ENCODE data around the gene C2orf76. TPM values are rescaled to one million over a fixed set of nuclear protein-coding genes. Genes with fewer than 3 reads are reported as not detected.

Gene C2orf76
- total RNA-seq, 1 donor from 2014 or later, result 12.2 TPM

DNA sequence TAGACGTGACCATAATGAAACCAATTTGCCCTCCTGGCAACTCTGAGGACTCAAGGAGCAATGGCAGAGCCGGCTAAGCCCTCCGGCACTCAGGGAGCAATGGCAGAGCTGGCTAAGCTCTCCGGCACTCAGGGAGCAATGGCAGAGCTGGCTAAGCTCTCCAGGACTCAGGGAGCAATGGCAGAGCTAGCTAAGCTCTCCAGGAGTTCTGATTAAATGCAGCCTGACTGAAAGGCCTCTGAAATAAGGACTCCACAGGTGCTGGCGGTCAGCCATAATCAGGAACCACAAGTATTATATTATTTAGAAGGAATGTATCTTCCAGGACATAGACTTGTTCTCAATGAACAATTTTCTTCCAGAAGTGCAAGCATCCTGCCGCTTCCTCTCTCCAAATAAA, 65.2 kb downstream of the C2orf76 start:
- TF ChIP-seq, protein P1, sequence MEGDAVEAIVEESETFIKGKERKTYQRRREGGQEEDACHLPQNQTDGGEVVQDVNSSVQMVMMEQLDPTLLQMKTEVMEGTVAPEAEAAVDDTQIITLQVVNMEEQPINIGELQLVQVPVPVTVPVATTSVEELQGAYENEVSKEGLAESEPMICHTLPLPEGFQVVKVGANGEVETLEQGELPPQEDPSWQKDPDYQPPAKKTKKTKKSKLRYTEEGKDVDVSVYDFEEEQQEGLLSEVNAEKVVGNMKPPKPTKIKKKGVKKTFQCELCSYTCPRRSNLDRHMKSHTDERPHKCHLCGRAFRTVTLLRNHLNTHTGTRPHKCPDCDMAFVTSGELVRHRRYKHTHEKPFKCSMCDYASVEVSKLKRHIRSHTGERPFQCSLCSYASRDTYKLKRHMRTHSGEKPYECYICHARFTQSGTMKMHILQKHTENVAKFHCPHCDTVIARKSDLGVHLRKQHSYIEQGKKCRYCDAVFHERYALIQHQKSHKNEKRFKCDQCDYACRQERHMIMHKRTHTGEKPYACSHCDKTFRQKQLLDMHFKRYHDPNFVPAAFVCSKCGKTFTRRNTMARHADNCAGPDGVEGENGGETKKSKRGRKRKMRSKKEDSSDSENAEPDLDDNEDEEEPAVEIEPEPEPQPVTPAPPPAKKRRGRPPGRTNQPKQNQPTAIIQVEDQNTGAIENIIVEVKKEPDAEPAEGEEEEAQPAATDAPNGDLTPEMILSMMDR (IDR thresholded peaks at IDR 0.05; ENCODE audit: unreplicated experiment), result no peak
- Mint-ChIP-seq H3K27me3 (ENCODE audit: low read depth) (no peaks in the 10 kb centered on the region), H3K27ac (no peak overlapping the region), H3K4me3 (no peak overlapping the region), H3K9me3 (no peaks in the 10 kb centered on the region), H3K36me3 (no peaks in the 10 kb centered on the region), H3K4me1 (no peaks in the 10 kb centered on the region)
- DNase-seq (ENCODE audit: low spot score in 2 of 2, unreplicated experiment in 2 of 2), result no peak

GRCh38 chr2:119295688-119296375, 70.8 kb downstream of the C2orf76 start:
- no peak for DNase-seq (ENCODE audit: low spot score in 2 of 2, unreplicated experiment in 2 of 2)
- H3K36me3 Mint-ChIP-seq, result no peaks in the 10 kb centered on the region
- no peak overlapping the region for H3K27ac Mint-ChIP-seq
- H3K27me3 Mint-ChIP-seq (ENCODE audit: low read depth), result peaks cover 8% of the 10 kb centered on the region
- H3K9me3 Mint-ChIP-seq, result no peaks in the 10 kb centered on the region
- no peak overlapping the region for H3K4me3 Mint-ChIP-seq
- TF ChIP-seq, protein P1 (IDR thresholded peaks at IDR 0.05; ENCODE audit: unreplicated experiment), result no peak
- no peaks in the 10 kb centered on the region for H3K4me1 Mint-ChIP-seq

GRCh38 chr2:119294671-119295070, 72.0 kb downstream of the C2orf76 start:
- no peaks in the 10 kb centered on the region for H3K4me1 Mint-ChIP-seq
- no peaks in the 10 kb centered on the region for H3K9me3 Mint-ChIP-seq
- TF ChIP-seq, protein P1 (IDR thresholded peaks at IDR 0.05; ENCODE audit: unreplicated experiment), result no peak
- H3K27me3 Mint-ChIP-seq (ENCODE audit: low read depth), result peaks cover 8% of the 10 kb centered on the region
- DNase-seq (ENCODE audit: low spot score in 2 of 2, unreplicated experiment in 2 of 2), result no peak
- no peak overlapping the region for H3K27ac Mint-ChIP-seq
- no peak overlapping the region for H3K4me3 Mint-ChIP-seq
- no peaks in the 10 kb centered on the region for H3K36me3 Mint-ChIP-seq

DNA sequence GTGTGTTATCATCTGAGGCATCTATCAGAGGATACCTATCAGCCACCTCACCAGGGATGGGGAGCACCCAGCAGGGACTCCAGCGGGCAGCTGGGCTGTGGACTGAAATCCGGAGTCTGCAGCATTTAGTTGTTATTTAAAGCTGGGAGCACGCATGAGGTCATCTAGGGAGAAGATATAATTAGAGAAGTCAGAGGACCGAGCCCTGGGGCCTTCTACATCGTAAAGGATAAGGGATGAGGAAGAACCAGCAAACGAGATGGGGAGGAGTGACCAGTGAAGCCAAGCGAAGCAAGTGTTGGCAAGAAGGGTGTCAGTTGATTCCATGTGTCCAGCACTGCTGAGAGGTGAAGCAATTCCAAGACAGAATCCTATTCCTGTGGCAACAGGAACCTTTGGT, 72.7 kb downstream of the C2orf76 start:
- DNase-seq (ENCODE audit: low spot score in 2 of 2, unreplicated experiment in 2 of 2), result no peak
- TF ChIP-seq, protein P1 (IDR thresholded peaks at IDR 0.05; ENCODE audit: unreplicated experiment), result no peak

DNA sequence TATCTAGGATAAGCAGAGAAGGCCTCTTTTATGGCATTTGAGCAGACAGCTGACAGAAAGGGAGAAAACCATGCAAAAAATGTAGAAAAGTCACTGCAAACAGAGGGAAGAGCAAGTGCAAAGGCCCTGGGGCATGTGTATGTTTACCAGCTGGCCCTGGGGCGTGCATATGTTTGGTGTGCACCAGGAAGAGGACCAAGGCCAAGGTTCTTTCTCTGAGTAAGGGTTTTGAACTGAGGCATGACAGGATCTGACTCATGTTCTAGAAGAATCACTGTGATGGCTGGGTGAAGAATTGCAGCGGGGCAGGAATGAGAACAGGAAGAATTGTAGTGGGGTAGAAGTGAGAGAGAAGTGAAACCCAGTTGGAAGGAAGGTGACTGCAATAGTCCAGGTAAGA, 73.4 kb downstream of the C2orf76 start:
- H3K4me1 Mint-ChIP-seq, result no peaks in the 10 kb centered on the region
- no peak for DNase-seq (ENCODE audit: low spot score in 2 of 2, unreplicated experiment in 2 of 2)
- TF ChIP-seq, protein P1 (IDR thresholded peaks at IDR 0.05; ENCODE audit: unreplicated experiment), result no peak
- no peak overlapping the region for H3K4me3 Mint-ChIP-seq
- no peaks in the 10 kb centered on the region for H3K9me3 Mint-ChIP-seq
- H3K36me3 Mint-ChIP-seq, result no peaks in the 10 kb centered on the region
- H3K27me3 Mint-ChIP-seq (ENCODE audit: low read depth), result peaks cover 8% of the 10 kb centered on the region
- no peak overlapping the region for H3K27ac Mint-ChIP-seq

More for the DNA sequence above, 72.7 kb downstream of the C2orf76 start:
- H3K9me3 Mint-ChIP-seq, result no peaks in the 10 kb centered on the region
- no peaks in the 10 kb centered on the region for H3K4me1 Mint-ChIP-seq
- H3K36me3 Mint-ChIP-seq, result no peaks in the 10 kb centered on the region
- H3K27ac Mint-ChIP-seq, result no peak overlapping the region
- H3K27me3 Mint-ChIP-seq (ENCODE audit: low read depth), result peaks cover 8% of the 10 kb centered on the region
- H3K4me3 Mint-ChIP-seq, result no peak overlapping the region
